Gastroesophageal sphincter (tissue), 3 donors: ENCODE measurements around the gene TMEM273.

ENCODE experiments used
- EP300 ChIP-seq: sonication (generic); formaldehyde crosslinking; IDR thresholded peaks from one replicate; pipeline ENCODE4 v1.6.1; 2017; ENCODE audit warnings: antibody characterized with exemption, mild to moderate bottlenecking
- POLR2A ChIP-seq, 2 donors: fragments of 450-650 bp; IDR thresholded peaks; one replicate each; pipeline ENCODE4 v1.6.1; 2017; ENCODE audit warnings: antibody characterized with exemption in 2 of 2, mild to moderate bottlenecking in 2 of 2, moderate library complexity in 1 of 2
- POLR2AphosphoS5 ChIP-seq: sonication (generic); formaldehyde crosslinking; IDR thresholded peaks from one replicate; pipeline ENCODE4 v1.6.1; 2017; ENCODE audit warnings: antibody characterized with exemption
- TF ChIP-seq, protein P1 (sequence below), 4 experiments: fragments of 200-600 bp in 2 of 4; fragments of 450-650 bp in 2 of 4; sonication (generic) in 1 of 4; IDR thresholded peaks; one replicate each; pipeline ENCODE4 v1.5.1; 2017 to 2019; ENCODE audit warnings: antibody characterized with exemption in 4 of 4, mild to moderate bottlenecking in 2 of 4, moderate library complexity in 2 of 4

DNA sequence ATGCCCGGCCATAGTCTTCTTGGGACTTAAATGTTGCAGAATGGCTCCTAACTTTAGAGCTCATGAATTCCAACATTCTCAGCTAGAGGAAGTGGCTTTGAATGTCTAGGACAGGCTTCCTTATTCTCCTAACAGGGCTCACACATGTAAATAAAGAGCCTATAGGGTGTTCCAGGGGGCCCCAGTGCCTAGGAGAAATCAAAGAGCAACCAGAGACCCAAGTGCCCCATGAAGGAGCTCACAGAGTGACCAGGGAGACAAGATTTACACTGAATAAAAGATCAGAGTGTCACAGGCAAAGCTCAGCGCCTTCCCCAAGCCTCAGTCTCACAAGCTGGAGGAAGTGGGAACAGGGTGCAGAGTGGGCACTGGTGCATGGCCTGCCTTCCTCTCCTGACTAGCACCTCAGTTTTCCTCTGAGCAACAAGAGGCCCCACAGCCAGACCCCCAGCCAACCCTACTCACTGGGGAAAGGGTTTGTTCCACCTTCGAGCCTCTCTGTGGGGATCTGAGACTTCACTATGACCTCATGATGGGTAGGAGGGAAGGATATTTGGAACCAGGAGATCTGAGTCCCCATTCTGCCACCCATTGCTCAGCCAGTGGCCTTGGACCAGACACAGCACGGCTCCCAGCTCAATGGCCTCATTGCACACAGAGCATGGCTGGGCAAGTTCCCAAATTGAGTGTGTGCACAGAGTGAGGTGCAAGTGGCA is 16.0 kb downstream of the TMEM273 start:
- TF ChIP-seq, protein P1, sequence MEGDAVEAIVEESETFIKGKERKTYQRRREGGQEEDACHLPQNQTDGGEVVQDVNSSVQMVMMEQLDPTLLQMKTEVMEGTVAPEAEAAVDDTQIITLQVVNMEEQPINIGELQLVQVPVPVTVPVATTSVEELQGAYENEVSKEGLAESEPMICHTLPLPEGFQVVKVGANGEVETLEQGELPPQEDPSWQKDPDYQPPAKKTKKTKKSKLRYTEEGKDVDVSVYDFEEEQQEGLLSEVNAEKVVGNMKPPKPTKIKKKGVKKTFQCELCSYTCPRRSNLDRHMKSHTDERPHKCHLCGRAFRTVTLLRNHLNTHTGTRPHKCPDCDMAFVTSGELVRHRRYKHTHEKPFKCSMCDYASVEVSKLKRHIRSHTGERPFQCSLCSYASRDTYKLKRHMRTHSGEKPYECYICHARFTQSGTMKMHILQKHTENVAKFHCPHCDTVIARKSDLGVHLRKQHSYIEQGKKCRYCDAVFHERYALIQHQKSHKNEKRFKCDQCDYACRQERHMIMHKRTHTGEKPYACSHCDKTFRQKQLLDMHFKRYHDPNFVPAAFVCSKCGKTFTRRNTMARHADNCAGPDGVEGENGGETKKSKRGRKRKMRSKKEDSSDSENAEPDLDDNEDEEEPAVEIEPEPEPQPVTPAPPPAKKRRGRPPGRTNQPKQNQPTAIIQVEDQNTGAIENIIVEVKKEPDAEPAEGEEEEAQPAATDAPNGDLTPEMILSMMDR (IDR thresholded peaks at IDR 0.05) = no peak
- TF ChIP-seq POLR2A (IDR thresholded peaks at IDR 0.05) (no peak), POLR2AphosphoS5 (no peak), EP300 (no peak)
